Liver (tissue), 9 donors: ENCODE results near the gene DSE. TPM values are rescaled to one million over a fixed set of nuclear protein-coding genes. Genes with fewer than 3 reads are reported as not detected.

Source experiments
- DNase-seq: peaks from one replicate; pipeline ENCODE4 v3.0.0-alpha.2; 2017; ENCODE audit warnings: low spot score
- H3K27ac ChIP-seq, 2 donors: one replicate each; pipeline ENCODE4 v1.7.0; 2013; ENCODE audit warnings: inconsistent platforms in 2 of 2, low read length in 2 of 2, control low read depth in 1 of 2, low read depth in 1 of 2, mild to moderate bottlenecking in 1 of 2
- H3K27me3 ChIP-seq, 4 donors: one replicate each; pipeline versions ENCODE4 v1.6.1 to v1.7.0; 2013; ENCODE audit warnings: low read length in 3 of 4, inconsistent platforms in 1 of 4, mild to moderate bottlenecking in 1 of 4, moderate library complexity in 1 of 4; ENCODE audit not compliant: control insufficient read depth in 4 of 4, insufficient read depth in 4 of 4
- H3K36me3 ChIP-seq, 4 donors: one replicate each; pipeline versions ENCODE4 v1.6.1 to v1.7.0; 2013; ENCODE audit warnings: low read length in 3 of 4, mild to moderate bottlenecking in 3 of 4, low read depth in 1 of 4, moderate library complexity in 1 of 4; ENCODE audit not compliant: control insufficient read depth in 4 of 4, insufficient read depth in 3 of 4
- H3K4me1 ChIP-seq, 4 donors: one replicate each; pipeline versions ENCODE4 v1.6.1 to v1.7.0; 2013; ENCODE audit warnings: low read length in 3 of 4, mild to moderate bottlenecking in 3 of 4, moderate library complexity in 1 of 4; ENCODE audit not compliant: control insufficient read depth in 4 of 4, insufficient read depth in 4 of 4
- H3K4me3 ChIP-seq, 3 donors: one replicate each; pipeline versions ENCODE4 v1.6.1 to v1.7.0; 2013; ENCODE audit warnings: low read length in 3 of 3, control low read depth in 1 of 3, low read depth in 1 of 3, mild to moderate bottlenecking in 1 of 3
- H3K9ac ChIP-seq, 2 donors: one replicate each; pipeline ENCODE4 v1.7.0; 2013; ENCODE audit warnings: low read length in 2 of 2, mild to moderate bottlenecking in 2 of 2, moderate library complexity in 2 of 2, control low read depth in 1 of 2, low read depth in 1 of 2
- H3K9me3 ChIP-seq, 4 donors: one replicate each; pipeline versions ENCODE4 v1.6.1 to v1.7.0; 2013; ENCODE audit warnings: low read length in 3 of 4; ENCODE audit not compliant: control insufficient read depth in 4 of 4
- CTCF ChIP-seq: fragments of 150-350 bp; IDR thresholded peaks from 2 replicates; pipeline ENCODE4 v1.5.1; 2017; ENCODE audit warnings: improper control_type of control experiment, low read depth, low read length; ENCODE audit not compliant: missing input control
- EGR1 ChIP-seq, 2 donors: IDR thresholded peaks; 2 replicates each; pipeline ENCODE4 v1.6.1; 2016 to 2018; ENCODE audit warnings: antibody characterized with exemption in 2 of 2, low read depth in 2 of 2
- FOXA1 ChIP-seq: IDR thresholded peaks from 2 replicates; pipeline ENCODE4 v1.6.1; 2016; ENCODE audit warnings: antibody characterized with exemption
- FOXA2 ChIP-seq: IDR thresholded peaks from 2 replicates; pipeline ENCODE4 v1.6.1; 2016; ENCODE audit warnings: antibody characterized with exemption
- GABPA ChIP-seq, 2 donors: IDR thresholded peaks in 1 of 2; conservative IDR thresholded peaks in 1 of 2; 2 replicates each; pipeline ENCODE4 v1.6.1; 2016; ENCODE audit warnings: antibody characterized with exemption in 2 of 2, mild to moderate bottlenecking in 1 of 2, moderate library complexity in 1 of 2
- HNF4A ChIP-seq, 2 donors: conservative IDR thresholded peaks; 2 replicates each; pipeline ENCODE4 v1.6.1; 2016; ENCODE audit warnings: antibody characterized with exemption in 2 of 2, mild to moderate bottlenecking in 2 of 2
- HNF4G ChIP-seq: IDR thresholded peaks from 2 replicates; pipeline ENCODE4 v1.6.1; 2016; ENCODE audit warnings: antibody characterized with exemption
- JUND ChIP-seq, 2 donors: IDR thresholded peaks; 2 replicates each; pipeline ENCODE4 v1.6.1; 2016; ENCODE audit warnings: antibody characterized with exemption in 2 of 2
- MAX ChIP-seq: IDR thresholded peaks from 2 replicates; pipeline ENCODE4 v1.6.1; 2016; ENCODE audit warnings: antibody characterized with exemption
- NR2F2 ChIP-seq: IDR thresholded peaks from 2 replicates; pipeline ENCODE4 v1.6.1; 2016; ENCODE audit warnings: antibody characterized with exemption
- RAD21 ChIP-seq, 2 donors: IDR thresholded peaks; 2 replicates each; pipeline ENCODE4 v1.6.1; 2016; ENCODE audit warnings: antibody characterized with exemption in 2 of 2, mild to moderate bottlenecking in 2 of 2
- REST ChIP-seq: IDR thresholded peaks from 2 replicates; pipeline ENCODE4 v1.6.1; 2016; ENCODE audit warnings: antibody characterized with exemption, mild to moderate bottlenecking
- SP1 ChIP-seq: IDR thresholded peaks from 2 replicates; pipeline ENCODE4 v1.6.1; 2018; ENCODE audit warnings: antibody characterized with exemption, mild to moderate bottlenecking
- TAF1 ChIP-seq: conservative IDR thresholded peaks from 2 replicates; pipeline ENCODE4 v1.6.1; 2016; ENCODE audit warnings: antibody characterized with exemption, mild to moderate bottlenecking
- YY1 ChIP-seq: IDR thresholded peaks from 2 replicates; pipeline ENCODE4 v1.6.1; 2016; ENCODE audit warnings: antibody characterized with exemption, mild to moderate bottlenecking
- ZBTB33 ChIP-seq: IDR thresholded peaks from 2 replicates; pipeline ENCODE4 v1.6.1; 2016; ENCODE audit warnings: antibody characterized with exemption
- polyA plus RNA-seq, 2 donors: library from polyadenylated mRNA; stranded (reverse) in 1 of 2; unstranded in 1 of 2; fragments of 200-250 nt in 1 of 2; fragments of >200 nt in 1 of 2; fragmentation: Nextera tagmentation in 1 of 2; extraction: Ambion mirVana in 1 of 2; gene quantifications; one replicate each; pipeline versions ENCODE4 v1.2.1 to v1.2.3, GENCODE V29; 2013 to 2015
- total RNA-seq, 2 donors: library from RNA; depleted of rRNA; stranded (reverse); fragments of >200 nt; gene quantifications; one replicate each; pipeline ENCODE4 v1.2.3, GENCODE V29; 2014
- donor health status: healthy.
- donor health status: healthy.
- donor health status: healthy.
- donor health status: healthy.
- donor health status: healthy.

The DSE gene
- total and polyA plus RNA-seq, 4 donors, result 5.5 to 22.8 (median 9.6) TPM

- no peak for TF ChIP-seq GABPA (IDR thresholded peaks at IDR 0.05 in 1 of 2, conservative IDR thresholded peaks at IDR 0.05 in 1 of 2)
These were observed 80.3 kb downstream of the DSE start (continued) for GRCh38 chr6:116450769-116451740.

GRCh38 chr6:116451916-116452315, 81.2 kb downstream of the DSE start:
- H3K9me3 ChIP-seq, result no peaks in the 10 kb centered on the region
- peaks cover 0 to 9% (median 0%) of the 10 kb centered on the region in 4 donors for H3K4me1 ChIP-seq
- no peak overlapping the region for H3K4me3 ChIP-seq
- H3K27me3 ChIP-seq, result no peaks in the 10 kb centered on the region
- TF ChIP-seq RAD21 (IDR thresholded peaks at IDR 0.05), result no peak
- TF ChIP-seq CTCF, result no peak
- TF ChIP-seq YY1, result no peak
- TF ChIP-seq FOXA1, result no peak
- no peak for TF ChIP-seq TAF1
- TF ChIP-seq EGR1 (IDR thresholded peaks at IDR 0.05; ENCODE audit: low read depth in 2 of 2), result no peak
- TF ChIP-seq NR2F2, result no peak
- TF ChIP-seq HNF4A (conservative IDR thresholded peaks at IDR 0.05), result no peak
- no peak for TF ChIP-seq MAX
- TF ChIP-seq SP1, result no peak
- TF ChIP-seq REST, result no peak
- TF ChIP-seq FOXA2, result no peak
- no peak for TF ChIP-seq HNF4G
- no peak for TF ChIP-seq ZBTB33
- TF ChIP-seq JUND (IDR thresholded peaks at IDR 0.05), result no peak
- no peak overlapping the region for H3K27ac ChIP-seq
- DNase-seq, result no peak
- no peak overlapping the region for H3K9ac ChIP-seq
- H3K36me3 ChIP-seq, result no peaks in the 10 kb centered on the region
